Thoracic aorta (tissue), 2 donors: ENCODE measurements around the gene ELL. TPM values are rescaled to one million over a fixed set of nuclear protein-coding genes. Genes with fewer than 3 reads are reported as not detected.

Experiments used
- ATAC-seq: fragments of 150-250 bp; one replicate; pipeline ENCODE4 v1.8.0; 2017; ENCODE audit warnings: low read depth; ENCODE audit not compliant: insufficient number of reproducible peaks, low FRiP score
- DNase-seq: peaks from one replicate; pipeline ENCODE4 v3.0.0-alpha.2; 2020; ENCODE audit warnings: low spot score
- H3K27ac ChIP-seq, 2 donors: fragments of 200-600 bp; sonication (generic); 1 replicate in 1 of 2; 2 replicates in 1 of 2; pipeline ENCODE4 v1.5.1; 2016; ENCODE audit warnings: mild to moderate bottlenecking in 2 of 2, moderate library complexity in 2 of 2
- H3K27me3 ChIP-seq: fragments of 200-600 bp; sonication (generic); replicated peaks from 2 replicates; pipeline ENCODE4 v1.6.0; 2016; ENCODE audit warnings: mild to moderate bottlenecking; ENCODE audit not compliant: insufficient read depth
- H3K36me3 ChIP-seq: fragments of 200-600 bp; sonication (generic); one replicate; pipeline ENCODE4 v1.5.1; 2016
- H3K4me1 ChIP-seq, 2 donors: fragments of 200-600 bp; sonication (generic); 1 replicate in 1 of 2; 2 replicates in 1 of 2; pipeline versions ENCODE4 v1.5.1 to v1.6.0; 2016; ENCODE audit warnings: low read depth in 2 of 2, mild to moderate bottlenecking in 1 of 2; ENCODE audit not compliant: control insufficient read depth in 1 of 2
- H3K4me3 ChIP-seq: fragments of 200-600 bp; sonication (generic); 2 replicates; pipeline ENCODE4 v1.5.1; 2016; ENCODE audit warnings: mild to moderate bottlenecking
- H3K9me3 ChIP-seq: fragments of 200-600 bp; sonication (generic); 2 replicates; pipeline ENCODE4 v1.5.1; 2016
- total RNA-seq, 2 donors: library from RNA; depleted of rRNA; stranded (reverse); fragments of >200 nt; gene quantifications; one replicate each; pipeline versions ENCODE4 v1.1.0 to v1.2.3, GENCODE V29; 2016
- TF ChIP-seq, protein P1 (sequence below): fragments of 200-600 bp; sonication (generic); IDR thresholded peaks from one replicate; pipeline ENCODE4 v1.5.1; 2019; ENCODE audit warnings: antibody characterized with exemption

The ELL gene
- total RNA-seq, 2 donors from 2014 or later, result 28.3 to 35.0 TPM

DNA sequence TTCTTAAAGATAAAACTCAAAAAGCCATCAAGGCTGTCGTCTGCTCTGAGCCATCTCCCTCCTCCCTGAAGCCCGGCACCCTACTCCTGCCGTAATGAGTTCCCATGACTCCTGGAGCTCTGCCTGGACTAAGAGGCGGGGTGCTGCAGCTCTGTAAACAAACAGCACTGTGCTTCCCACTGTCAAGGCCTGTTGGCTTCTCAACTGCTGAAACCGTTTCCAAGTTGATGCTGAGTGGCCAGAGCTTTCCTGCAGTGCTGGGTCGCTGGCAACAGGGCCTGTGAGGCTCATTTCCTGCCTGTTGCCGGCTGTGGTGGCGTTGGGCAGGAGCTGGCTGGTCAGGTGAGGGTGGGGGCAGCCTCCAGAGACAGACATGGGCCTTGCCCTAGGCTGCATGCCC lies 57.2 kb downstream of the ELL start:
- H3K9me3 ChIP-seq, result no peaks in the 10 kb centered on the region
- no peak overlapping the region for H3K4me3 ChIP-seq
- no peaks in the 10 kb centered on the region for H3K27me3 ChIP-seq
- H3K27ac ChIP-seq, result peak overlapping the region; percentile 74 to 87
- H3K36me3 ChIP-seq, result peaks cover 8% of the 10 kb centered on the region
- H3K4me1 ChIP-seq, result peaks cover 25 to 68% of the 10 kb centered on the region in 2 donors
- TF ChIP-seq, protein P1, sequence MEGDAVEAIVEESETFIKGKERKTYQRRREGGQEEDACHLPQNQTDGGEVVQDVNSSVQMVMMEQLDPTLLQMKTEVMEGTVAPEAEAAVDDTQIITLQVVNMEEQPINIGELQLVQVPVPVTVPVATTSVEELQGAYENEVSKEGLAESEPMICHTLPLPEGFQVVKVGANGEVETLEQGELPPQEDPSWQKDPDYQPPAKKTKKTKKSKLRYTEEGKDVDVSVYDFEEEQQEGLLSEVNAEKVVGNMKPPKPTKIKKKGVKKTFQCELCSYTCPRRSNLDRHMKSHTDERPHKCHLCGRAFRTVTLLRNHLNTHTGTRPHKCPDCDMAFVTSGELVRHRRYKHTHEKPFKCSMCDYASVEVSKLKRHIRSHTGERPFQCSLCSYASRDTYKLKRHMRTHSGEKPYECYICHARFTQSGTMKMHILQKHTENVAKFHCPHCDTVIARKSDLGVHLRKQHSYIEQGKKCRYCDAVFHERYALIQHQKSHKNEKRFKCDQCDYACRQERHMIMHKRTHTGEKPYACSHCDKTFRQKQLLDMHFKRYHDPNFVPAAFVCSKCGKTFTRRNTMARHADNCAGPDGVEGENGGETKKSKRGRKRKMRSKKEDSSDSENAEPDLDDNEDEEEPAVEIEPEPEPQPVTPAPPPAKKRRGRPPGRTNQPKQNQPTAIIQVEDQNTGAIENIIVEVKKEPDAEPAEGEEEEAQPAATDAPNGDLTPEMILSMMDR, result no peak
- DNase-seq, result peak; percentile 61
- peak; percentile 47 for ATAC-seq

DNA sequence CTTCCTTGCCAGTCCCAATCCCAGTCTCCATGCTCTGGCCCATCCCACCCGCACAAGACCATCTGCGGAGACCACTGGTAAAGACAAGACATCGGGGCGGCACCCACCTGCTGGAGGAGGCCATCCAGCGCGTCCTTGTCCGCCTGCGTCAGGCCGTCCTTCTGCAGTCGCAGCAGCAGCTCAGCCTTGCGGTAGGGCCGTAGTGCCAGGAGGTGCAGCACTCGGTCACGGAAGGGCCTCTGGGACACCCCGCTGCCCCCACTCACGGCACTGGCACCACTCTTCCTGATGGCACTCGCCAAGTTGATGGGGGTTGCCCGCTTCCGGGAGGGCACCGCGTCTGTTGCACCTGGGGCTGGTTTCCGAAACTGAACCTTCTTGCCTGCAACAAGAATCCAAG lies 60.4 kb downstream of the ELL start:
- Histone ChIP-seq H3K27ac (peak overlapping the region; percentile 89 to 95), H3K9me3 (no peaks in the 10 kb centered on the region), H3K4me1 (peaks cover 35 to 66% of the 10 kb centered on the region in 2 donors), H3K27me3 (no peaks in the 10 kb centered on the region), H3K36me3 (peaks cover 8% of the 10 kb centered on the region), H3K4me3 (no peak overlapping the region)
- ATAC-seq (no peak), DNase-seq (no peak)
- TF ChIP-seq, protein P1, result no peak

DNA sequence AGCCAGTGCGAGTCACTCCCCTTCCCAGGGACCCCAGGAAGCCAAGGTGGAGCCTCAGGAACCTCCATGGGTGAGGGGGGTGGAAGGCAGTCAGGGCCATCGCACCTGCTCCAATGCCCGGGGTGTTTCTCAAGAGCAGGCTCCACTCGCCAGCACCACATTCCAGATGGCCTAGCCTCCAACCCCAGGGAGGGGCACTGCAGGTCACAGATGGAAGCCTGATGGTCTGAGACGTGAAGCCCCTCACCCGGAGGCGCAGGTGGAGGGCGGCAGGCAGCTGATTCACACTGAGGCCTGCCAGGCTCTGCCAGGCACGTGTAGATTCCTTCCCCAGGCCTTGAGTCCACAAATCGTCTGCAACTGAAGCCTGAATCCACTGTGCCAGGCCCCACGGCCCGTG lies 61.0 kb downstream of the ELL start:
- H3K4me1 ChIP-seq, result peaks cover 35 to 62% of the 10 kb centered on the region in 2 donors
- TF ChIP-seq, protein P1, result no peak
- DNase-seq (no peak), ATAC-seq (no peak)
- H3K27me3 ChIP-seq, result no peaks in the 10 kb centered on the region
- no peaks in the 10 kb centered on the region for H3K9me3 ChIP-seq
- H3K4me3 ChIP-seq, result no peak overlapping the region
- peaks cover 12% of the 10 kb centered on the region for H3K36me3 ChIP-seq
- H3K27ac ChIP-seq, result peak overlapping the region; percentile 89 to 95

DNA sequence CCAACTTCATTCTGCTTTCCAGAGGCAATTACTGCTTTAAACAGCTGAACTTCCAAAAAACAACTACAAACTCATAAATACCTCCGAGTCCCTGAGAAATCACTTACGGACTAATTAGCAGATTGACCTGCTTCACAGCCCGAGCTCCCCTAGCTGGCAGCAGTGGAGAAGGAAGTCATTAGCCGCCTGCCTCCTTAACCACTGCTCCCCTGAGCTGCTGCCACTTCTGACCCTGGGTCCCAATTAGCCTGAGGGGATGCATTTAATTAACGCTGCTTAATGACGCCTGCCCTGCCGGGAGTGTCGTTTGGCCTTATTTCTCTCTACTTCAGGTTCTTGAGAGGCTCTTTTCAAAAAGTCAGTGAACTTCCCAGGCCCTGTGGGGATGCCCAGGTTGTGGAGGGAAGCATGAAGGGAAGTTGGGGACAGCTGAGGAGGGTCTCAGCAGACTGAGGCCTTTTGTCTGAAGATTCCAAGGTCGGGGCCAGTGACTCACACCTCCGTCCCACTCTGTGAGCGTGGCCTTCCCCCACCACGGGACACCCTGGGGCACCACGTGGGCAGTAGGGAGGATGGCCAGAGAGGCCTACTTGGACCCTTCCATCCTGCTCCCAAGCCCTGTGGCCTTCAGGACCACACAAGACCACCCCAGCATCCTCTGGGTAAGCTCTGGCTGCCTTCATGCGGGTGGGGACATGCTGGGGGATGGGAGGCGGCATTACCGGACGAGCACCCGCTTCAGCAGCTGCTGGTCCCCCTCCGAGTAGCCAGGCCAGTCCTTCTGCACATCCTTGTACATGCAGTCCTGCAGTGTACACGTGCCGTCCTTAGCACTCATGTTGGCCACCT lies 64.2 kb downstream of the ELL start:
- no peak for ATAC-seq
- Histone ChIP-seq H3K27ac (peak overlapping the region; percentile 42 to 59), H3K4me1 (peaks cover 20 to 42% of the 10 kb centered on the region in 2 donors), H3K4me3 (no peak overlapping the region), H3K27me3 (no peaks in the 10 kb centered on the region), H3K36me3 (peaks cover 13% of the 10 kb centered on the region), H3K9me3 (no peaks in the 10 kb centered on the region)
- DNase-seq, result no peak
- TF ChIP-seq, protein P1, result no peak

DNA sequence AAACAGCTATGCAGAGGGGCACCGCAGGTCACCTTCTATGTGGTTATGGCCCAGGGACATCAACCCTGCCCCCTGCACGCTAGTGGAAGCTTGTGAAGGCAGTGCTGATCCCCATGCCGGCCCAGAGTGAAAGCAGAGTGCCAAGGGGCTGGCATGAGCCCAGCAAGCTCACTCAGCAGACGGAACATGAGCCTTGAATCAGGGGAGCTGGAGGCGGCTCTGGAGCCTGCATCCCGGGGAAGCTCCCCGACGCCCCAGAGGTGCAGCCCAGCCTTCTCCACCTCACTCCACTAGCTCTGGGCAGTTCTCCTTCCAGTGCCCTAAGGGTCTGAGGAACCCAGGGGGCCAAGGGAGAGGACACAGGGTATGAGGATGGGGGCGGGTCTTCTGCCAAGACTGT lies 64.9 kb downstream of the ELL start:
- ATAC-seq, result no peak
- no peak for DNase-seq
- H3K9me3 ChIP-seq, result no peaks in the 10 kb centered on the region
- peaks cover 16% of the 10 kb centered on the region for H3K36me3 ChIP-seq
- H3K4me3 ChIP-seq, result no peak overlapping the region
- peak overlapping the region; percentile 42 to 59 for H3K27ac ChIP-seq
- H3K4me1 ChIP-seq, result peaks cover 20 to 41% of the 10 kb centered on the region in 2 donors
- no peaks in the 10 kb centered on the region for H3K27me3 ChIP-seq
- TF ChIP-seq, protein P1, result no peak
